WTC11 (cell line): ENCODE measurements around the gene CD86. TPM values are rescaled to one million over a fixed set of nuclear protein-coding genes. Genes with fewer than 3 reads are reported as not detected.

Experiments
- ATAC-seq: fragments of 200-7000 bp; cut with Tn5 transposase; 2 replicates; pipeline ENCODE4 v1.10.0; 2021; ENCODE audit warnings: mild to moderate bottlenecking, moderate library complexity
- CTCF ChIA-PET: fragments of 300-600 bp; sonication (Branson Sonifier 250); formaldehyde crosslinking; loops from one replicate; lab custom pipeline; 2021; ENCODE audit warnings: antibody characterized with exemption; lab: Charles Lee
- POLR2A ChIA-PET: fragments of 350-600 bp; sonication (Branson Sonifier 250); formaldehyde crosslinking; loops from one replicate; lab custom pipeline; 2021; ENCODE audit warnings: antibody characterized with exemption; lab: Charles Lee
- DNase-seq: peaks from one replicate; pipeline ENCODE4 v3.0.0; 2021; ENCODE audit warnings: low spot score
- H3K27ac Mint-ChIP-seq: 2 replicates; pipeline ENCODE4 v1.8.0; 2021; ENCODE audit warnings: mixed read lengths
- H3K27me3 Mint-ChIP-seq: 2 replicates; pipeline ENCODE4 v1.8.0; 2021; ENCODE audit warnings: low read depth, mild to moderate bottlenecking, moderate library complexity, mixed read lengths
- H3K36me3 Mint-ChIP-seq: 2 replicates; pipeline ENCODE4 v1.8.0; 2021; ENCODE audit warnings: mixed read lengths
- H3K4me1 Mint-ChIP-seq: 2 replicates; pipeline ENCODE4 v1.8.0; 2022; ENCODE audit warnings: mixed read lengths
- H3K4me3 Mint-ChIP-seq: 2 replicates; pipeline ENCODE4 v1.8.0; 2021; ENCODE audit warnings: mild to moderate bottlenecking, moderate library complexity, mixed read lengths
- H3K9me3 Mint-ChIP-seq: 2 replicates; pipeline ENCODE4 v1.8.0; 2021; ENCODE audit warnings: mixed read lengths
- EMX1 ChIP-seq: fragments of 250-450 bp; sonication (Bioruptor Pico); IDR thresholded peaks from 2 replicates; pipeline ENCODE4 v1.8.0; 2021; ENCODE audit warnings: mild to moderate bottlenecking
- FOXJ3 ChIP-seq: sonication (generic); formaldehyde crosslinking; IDR thresholded peaks from 2 replicates; pipeline ENCODE4 v1.9.0; 2021; ENCODE audit warnings: missing genetic modification reagents, mild to moderate bottlenecking, borderline replicate concordance
- HMGA2 ChIP-seq: fragments of 250-450 bp; sonication (Bioruptor Pico); IDR thresholded peaks from 2 replicates; pipeline ENCODE4 v1.4.0; 2021; ENCODE audit warnings: mild to moderate bottlenecking, moderate library complexity
- NFATC4 ChIP-seq: fragments of 250-450 bp; sonication (Bioruptor Pico); IDR thresholded peaks from 2 replicates; pipeline ENCODE4 v1.9.0; 2021; ENCODE audit warnings: mild to moderate bottlenecking
- OVOL2 ChIP-seq: fragments of 250-450 bp; sonication (Bioruptor Pico); IDR thresholded peaks from 2 replicates; pipeline ENCODE4 v1.9.0; 2021; ENCODE audit warnings: mild to moderate bottlenecking, borderline replicate concordance
- SOX15 ChIP-seq: fragments of 250-450 bp; sonication (Bioruptor Pico); IDR thresholded peaks from 2 replicates; pipeline ENCODE4 v1.9.0; 2021; ENCODE audit warnings: mild to moderate bottlenecking
- TEAD1 ChIP-seq: sonication (generic); formaldehyde crosslinking; IDR thresholded peaks from 2 replicates; pipeline ENCODE4 v1.8.0; 2022; ENCODE audit warnings: mild to moderate bottlenecking, missing genetic modification reagents
- TEAD4 ChIP-seq: sonication (generic); formaldehyde crosslinking; IDR thresholded peaks from 2 replicates; pipeline ENCODE4 v1.8.0; 2022; ENCODE audit warnings: mild to moderate bottlenecking, missing genetic modification reagents
- ZNF263 ChIP-seq: sonication (generic); formaldehyde crosslinking; IDR thresholded peaks from 2 replicates; pipeline ENCODE4 v1.8.1; 2022; ENCODE audit warnings: low read depth, mild to moderate bottlenecking, moderate library complexity, missing genetic modification reagents
- ZNF317 ChIP-seq: sonication (generic); formaldehyde crosslinking; IDR thresholded peaks from 2 replicates; pipeline ENCODE4 v1.8.1; 2023; ENCODE audit warnings: low read depth, mild to moderate bottlenecking, moderate library complexity, missing genetic modification reagents, borderline replicate concordance
- ZNF396 ChIP-seq: fragments of 250-450 bp; sonication (Bioruptor Pico); IDR thresholded peaks from 2 replicates; pipeline ENCODE4 v1.8.0; 2021; ENCODE audit warnings: mild to moderate bottlenecking, moderate library complexity, borderline replicate concordance
- total RNA-seq: library from RNA; stranded (reverse); gene quantifications from 3 replicates; pipeline ENCODE4 v1.2.3, GENCODE V29; 2021
- TF ChIP-seq, protein P1 (sequence below): sonication (generic); formaldehyde crosslinking; IDR thresholded peaks from 2 replicates; pipeline ENCODE4 v1.8.0; 2022; ENCODE audit warnings: mild to moderate bottlenecking, missing genetic modification reagents
- TF ChIP-seq, protein P2 (sequence below): sonication (generic); formaldehyde crosslinking; IDR thresholded peaks from 2 replicates; pipeline ENCODE4 v1.8.1; 2023; ENCODE audit warnings: mild to moderate bottlenecking, missing genetic modification reagents
- TF ChIP-seq, protein P3 (sequence below): sonication (generic); formaldehyde crosslinking; conservative IDR thresholded peaks from 2 replicates; pipeline ENCODE4 v1.8.1; 2023; ENCODE audit warnings: mild to moderate bottlenecking, low read depth, missing genetic modification reagents, moderate library complexity
- TF ChIP-seq, protein P4 (sequence below): fragments of 250-450 bp; sonication (Bioruptor Pico); IDR thresholded peaks from 2 replicates; pipeline ENCODE4 v1.9.0; 2021; ENCODE audit warnings: mild to moderate bottlenecking
- TF ChIP-seq, protein P5 (sequence below): fragments of 250-450 bp; sonication (Bioruptor Pico); IDR thresholded peaks from 2 replicates; pipeline ENCODE4 v1.9.0; 2021; ENCODE audit warnings: mild to moderate bottlenecking, borderline replicate concordance
- TF ChIP-seq, protein P6 (sequence below): sonication (generic); formaldehyde crosslinking; IDR thresholded peaks from 2 replicates; pipeline ENCODE4 v1.8.0; 2023; ENCODE audit warnings: mild to moderate bottlenecking, missing genetic modification reagents

Gene CD86
- total RNA-seq, 1 experiment from 2014 or later: 0.61 TPM

DNA sequence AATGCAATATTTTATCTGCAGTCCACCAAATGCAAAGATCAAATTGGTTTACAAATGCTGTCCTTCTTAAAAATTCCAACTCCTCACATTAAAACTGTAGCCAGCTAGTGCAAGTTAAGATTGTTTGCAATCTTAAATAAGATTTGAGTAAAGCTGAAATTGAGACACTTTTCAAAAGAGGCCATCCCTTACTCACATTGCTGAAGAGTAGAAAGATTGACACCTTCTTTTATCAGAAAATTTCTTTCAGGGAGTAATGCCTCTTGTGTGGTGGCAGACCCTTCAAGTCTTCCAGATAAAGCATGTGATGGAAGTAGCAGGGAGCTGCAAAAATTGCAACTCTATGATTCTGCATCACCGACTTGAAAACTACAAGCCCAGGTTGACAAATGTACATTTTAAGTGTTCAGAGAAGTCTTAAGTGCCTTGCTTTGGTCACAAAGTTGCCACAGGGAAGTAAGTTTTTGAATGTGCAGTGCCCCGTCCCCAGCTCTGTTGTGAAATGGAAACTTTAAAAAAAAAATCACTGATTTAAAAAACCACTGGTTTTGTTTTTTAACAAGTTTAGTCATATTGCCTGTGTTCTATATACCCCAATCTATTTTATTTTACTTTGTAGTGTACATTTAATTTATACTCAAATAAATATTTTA, 12.6 kb downstream of the CD86 start:
- ChIA-PET POLR2A (no interaction called here), CTCF (interaction anchor here (0.8 kb wide), 1 partner anchor 72 kb away, joined by 3 read pairs; no protein-coding TSS in a partner anchor)
- no peak for TF ChIP-seq TEAD4
- no peaks in the 10 kb centered on the region for H3K36me3 Mint-ChIP-seq
- H3K4me3 Mint-ChIP-seq: no peak overlapping the region
- peaks cover 8% of the 10 kb centered on the region for H3K9me3 Mint-ChIP-seq
- H3K27me3 Mint-ChIP-seq: no peaks in the 10 kb centered on the region
- no peak overlapping the region for H3K27ac Mint-ChIP-seq
- DNase-seq (no peak), ATAC-seq (no peak)
- H3K4me1 Mint-ChIP-seq: peaks cover 7% of the 10 kb centered on the region

DNA sequence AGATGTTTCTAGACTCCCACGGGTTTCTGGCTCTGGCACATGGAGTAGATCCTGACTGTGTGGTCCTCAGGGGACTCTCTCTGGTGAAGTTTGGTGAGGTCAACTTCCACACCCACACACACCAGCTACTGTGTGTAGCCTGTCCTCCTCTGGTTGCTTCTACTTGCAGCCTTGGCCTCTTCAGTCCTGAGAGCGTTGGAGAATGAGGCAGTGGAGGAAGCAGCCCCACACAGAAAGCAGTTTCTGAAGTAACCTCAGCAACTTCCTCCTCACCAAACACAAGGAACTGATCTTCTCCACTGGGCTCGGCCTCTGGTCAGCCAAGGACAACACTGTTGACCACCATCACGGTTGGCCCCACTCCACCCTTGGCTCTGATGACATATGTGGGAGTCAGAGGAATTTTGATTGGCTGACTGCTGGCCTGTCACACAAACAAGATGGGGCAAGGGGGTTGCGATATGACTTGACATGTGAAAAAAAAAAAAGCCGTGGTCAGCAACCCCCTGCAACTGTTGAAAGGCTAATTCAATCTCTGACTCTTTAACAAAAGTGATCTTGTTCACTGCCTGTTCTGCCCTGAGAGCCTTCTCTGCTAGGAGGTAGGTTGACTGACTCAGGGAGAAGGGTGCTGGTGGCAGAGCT, 19.6 kb downstream of the CD86 start:
- no peak overlapping the region for H3K4me3 Mint-ChIP-seq
- no peaks in the 10 kb centered on the region for H3K4me1 Mint-ChIP-seq
- peaks cover 13% of the 10 kb centered on the region for H3K9me3 Mint-ChIP-seq
- no peak overlapping the region for H3K27ac Mint-ChIP-seq
- ChIA-PET POLR2A (no interaction called here), CTCF (no interaction called here)
- H3K36me3 Mint-ChIP-seq: no peaks in the 10 kb centered on the region
- TF ChIP-seq ZNF263 (CRISPR knock-in tag) (no peak), NFATC4 (CRISPR knock-in tag) (no peak), SOX15 (CRISPR knock-in tag) (no peak), HMGA2 (CRISPR knock-in tag) (no peak), FOXJ3 (CRISPR knock-in tag) (no peak), OVOL2 (CRISPR knock-in tag) (no peak), ZNF396 (CRISPR knock-in tag) (no peak), ZNF317 (CRISPR knock-in tag) (no peak), EMX1 (CRISPR knock-in tag) (no peak), TEAD1 (CRISPR knock-in tag) (no peak)
- TF ChIP-seq, protein P1, sequence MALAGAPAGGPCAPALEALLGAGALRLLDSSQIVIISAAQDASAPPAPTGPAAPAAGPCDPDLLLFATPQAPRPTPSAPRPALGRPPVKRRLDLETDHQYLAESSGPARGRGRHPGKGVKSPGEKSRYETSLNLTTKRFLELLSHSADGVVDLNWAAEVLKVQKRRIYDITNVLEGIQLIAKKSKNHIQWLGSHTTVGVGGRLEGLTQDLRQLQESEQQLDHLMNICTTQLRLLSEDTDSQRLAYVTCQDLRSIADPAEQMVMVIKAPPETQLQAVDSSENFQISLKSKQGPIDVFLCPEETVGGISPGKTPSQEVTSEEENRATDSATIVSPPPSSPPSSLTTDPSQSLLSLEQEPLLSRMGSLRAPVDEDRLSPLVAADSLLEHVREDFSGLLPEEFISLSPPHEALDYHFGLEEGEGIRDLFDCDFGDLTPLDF (CRISPR knock-in tag): no peak
- TF ChIP-seq, protein P2, sequence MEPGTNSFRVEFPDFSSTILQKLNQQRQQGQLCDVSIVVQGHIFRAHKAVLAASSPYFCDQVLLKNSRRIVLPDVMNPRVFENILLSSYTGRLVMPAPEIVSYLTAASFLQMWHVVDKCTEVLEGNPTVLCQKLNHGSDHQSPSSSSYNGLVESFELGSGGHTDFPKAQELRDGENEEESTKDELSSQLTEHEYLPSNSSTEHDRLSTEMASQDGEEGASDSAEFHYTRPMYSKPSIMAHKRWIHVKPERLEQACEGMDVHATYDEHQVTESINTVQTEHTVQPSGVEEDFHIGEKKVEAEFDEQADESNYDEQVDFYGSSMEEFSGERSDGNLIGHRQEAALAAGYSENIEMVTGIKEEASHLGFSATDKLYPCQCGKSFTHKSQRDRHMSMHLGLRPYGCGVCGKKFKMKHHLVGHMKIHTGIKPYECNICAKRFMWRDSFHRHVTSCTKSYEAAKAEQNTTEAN: no peak
- TF ChIP-seq, protein P3, sequence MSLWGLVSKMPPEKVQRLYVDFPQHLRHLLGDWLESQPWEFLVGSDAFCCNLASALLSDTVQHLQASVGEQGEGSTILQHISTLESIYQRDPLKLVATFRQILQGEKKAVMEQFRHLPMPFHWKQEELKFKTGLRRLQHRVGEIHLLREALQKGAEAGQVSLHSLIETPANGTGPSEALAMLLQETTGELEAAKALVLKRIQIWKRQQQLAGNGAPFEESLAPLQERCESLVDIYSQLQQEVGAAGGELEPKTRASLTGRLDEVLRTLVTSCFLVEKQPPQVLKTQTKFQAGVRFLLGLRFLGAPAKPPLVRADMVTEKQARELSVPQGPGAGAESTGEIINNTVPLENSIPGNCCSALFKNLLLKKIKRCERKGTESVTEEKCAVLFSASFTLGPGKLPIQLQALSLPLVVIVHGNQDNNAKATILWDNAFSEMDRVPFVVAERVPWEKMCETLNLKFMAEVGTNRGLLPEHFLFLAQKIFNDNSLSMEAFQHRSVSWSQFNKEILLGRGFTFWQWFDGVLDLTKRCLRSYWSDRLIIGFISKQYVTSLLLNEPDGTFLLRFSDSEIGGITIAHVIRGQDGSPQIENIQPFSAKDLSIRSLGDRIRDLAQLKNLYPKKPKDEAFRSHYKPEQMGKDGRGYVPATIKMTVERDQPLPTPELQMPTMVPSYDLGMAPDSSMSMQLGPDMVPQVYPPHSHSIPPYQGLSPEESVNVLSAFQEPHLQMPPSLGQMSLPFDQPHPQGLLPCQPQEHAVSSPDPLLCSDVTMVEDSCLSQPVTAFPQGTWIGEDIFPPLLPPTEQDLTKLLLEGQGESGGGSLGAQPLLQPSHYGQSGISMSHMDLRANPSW (CRISPR knock-in tag): no peak
- TF ChIP-seq, protein P4, sequence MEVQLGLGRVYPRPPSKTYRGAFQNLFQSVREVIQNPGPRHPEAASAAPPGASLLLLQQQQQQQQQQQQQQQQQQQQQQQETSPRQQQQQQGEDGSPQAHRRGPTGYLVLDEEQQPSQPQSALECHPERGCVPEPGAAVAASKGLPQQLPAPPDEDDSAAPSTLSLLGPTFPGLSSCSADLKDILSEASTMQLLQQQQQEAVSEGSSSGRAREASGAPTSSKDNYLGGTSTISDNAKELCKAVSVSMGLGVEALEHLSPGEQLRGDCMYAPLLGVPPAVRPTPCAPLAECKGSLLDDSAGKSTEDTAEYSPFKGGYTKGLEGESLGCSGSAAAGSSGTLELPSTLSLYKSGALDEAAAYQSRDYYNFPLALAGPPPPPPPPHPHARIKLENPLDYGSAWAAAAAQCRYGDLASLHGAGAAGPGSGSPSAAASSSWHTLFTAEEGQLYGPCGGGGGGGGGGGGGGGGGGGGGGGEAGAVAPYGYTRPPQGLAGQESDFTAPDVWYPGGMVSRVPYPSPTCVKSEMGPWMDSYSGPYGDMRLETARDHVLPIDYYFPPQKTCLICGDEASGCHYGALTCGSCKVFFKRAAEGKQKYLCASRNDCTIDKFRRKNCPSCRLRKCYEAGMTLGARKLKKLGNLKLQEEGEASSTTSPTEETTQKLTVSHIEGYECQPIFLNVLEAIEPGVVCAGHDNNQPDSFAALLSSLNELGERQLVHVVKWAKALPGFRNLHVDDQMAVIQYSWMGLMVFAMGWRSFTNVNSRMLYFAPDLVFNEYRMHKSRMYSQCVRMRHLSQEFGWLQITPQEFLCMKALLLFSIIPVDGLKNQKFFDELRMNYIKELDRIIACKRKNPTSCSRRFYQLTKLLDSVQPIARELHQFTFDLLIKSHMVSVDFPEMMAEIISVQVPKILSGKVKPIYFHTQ (CRISPR knock-in tag): no peak
- TF ChIP-seq, protein P5, sequence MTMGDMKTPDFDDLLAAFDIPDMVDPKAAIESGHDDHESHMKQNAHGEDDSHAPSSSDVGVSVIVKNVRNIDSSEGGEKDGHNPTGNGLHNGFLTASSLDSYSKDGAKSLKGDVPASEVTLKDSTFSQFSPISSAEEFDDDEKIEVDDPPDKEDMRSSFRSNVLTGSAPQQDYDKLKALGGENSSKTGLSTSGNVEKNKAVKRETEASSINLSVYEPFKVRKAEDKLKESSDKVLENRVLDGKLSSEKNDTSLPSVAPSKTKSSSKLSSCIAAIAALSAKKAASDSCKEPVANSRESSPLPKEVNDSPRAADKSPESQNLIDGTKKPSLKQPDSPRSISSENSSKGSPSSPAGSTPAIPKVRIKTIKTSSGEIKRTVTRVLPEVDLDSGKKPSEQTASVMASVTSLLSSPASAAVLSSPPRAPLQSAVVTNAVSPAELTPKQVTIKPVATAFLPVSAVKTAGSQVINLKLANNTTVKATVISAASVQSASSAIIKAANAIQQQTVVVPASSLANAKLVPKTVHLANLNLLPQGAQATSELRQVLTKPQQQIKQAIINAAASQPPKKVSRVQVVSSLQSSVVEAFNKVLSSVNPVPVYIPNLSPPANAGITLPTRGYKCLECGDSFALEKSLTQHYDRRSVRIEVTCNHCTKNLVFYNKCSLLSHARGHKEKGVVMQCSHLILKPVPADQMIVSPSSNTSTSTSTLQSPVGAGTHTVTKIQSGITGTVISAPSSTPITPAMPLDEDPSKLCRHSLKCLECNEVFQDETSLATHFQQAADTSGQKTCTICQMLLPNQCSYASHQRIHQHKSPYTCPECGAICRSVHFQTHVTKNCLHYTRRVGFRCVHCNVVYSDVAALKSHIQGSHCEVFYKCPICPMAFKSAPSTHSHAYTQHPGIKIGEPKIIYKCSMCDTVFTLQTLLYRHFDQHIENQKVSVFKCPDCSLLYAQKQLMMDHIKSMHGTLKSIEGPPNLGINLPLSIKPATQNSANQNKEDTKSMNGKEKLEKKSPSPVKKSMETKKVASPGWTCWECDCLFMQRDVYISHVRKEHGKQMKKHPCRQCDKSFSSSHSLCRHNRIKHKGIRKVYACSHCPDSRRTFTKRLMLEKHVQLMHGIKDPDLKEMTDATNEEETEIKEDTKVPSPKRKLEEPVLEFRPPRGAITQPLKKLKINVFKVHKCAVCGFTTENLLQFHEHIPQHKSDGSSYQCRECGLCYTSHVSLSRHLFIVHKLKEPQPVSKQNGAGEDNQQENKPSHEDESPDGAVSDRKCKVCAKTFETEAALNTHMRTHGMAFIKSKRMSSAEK (CRISPR knock-in tag): no peak
- TF ChIP-seq, protein P6, sequence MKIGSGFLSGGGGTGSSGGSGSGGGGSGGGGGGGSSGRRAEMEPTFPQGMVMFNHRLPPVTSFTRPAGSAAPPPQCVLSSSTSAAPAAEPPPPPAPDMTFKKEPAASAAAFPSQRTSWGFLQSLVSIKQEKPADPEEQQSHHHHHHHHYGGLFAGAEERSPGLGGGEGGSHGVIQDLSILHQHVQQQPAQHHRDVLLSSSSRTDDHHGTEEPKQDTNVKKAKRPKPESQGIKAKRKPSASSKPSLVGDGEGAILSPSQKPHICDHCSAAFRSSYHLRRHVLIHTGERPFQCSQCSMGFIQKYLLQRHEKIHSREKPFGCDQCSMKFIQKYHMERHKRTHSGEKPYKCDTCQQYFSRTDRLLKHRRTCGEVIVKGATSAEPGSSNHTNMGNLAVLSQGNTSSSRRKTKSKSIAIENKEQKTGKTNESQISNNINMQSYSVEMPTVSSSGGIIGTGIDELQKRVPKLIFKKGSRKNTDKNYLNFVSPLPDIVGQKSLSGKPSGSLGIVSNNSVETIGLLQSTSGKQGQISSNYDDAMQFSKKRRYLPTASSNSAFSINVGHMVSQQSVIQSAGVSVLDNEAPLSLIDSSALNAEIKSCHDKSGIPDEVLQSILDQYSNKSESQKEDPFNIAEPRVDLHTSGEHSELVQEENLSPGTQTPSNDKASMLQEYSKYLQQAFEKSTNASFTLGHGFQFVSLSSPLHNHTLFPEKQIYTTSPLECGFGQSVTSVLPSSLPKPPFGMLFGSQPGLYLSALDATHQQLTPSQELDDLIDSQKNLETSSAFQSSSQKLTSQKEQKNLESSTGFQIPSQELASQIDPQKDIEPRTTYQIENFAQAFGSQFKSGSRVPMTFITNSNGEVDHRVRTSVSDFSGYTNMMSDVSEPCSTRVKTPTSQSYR (CRISPR knock-in tag): no peak
- ATAC-seq (no peak), DNase-seq (no peak)
- H3K27me3 Mint-ChIP-seq: no peaks in the 10 kb centered on the region
